ENCODE measurements around the gene ZNF683. TPM values are rescaled to one million over a fixed set of nuclear protein-coding genes. Genes with fewer than 3 reads are reported as not detected.

The ZNF683 gene
- total and polyA plus RNA-seq, 9 of the 15 experiments (the other 6 are each of a cell fraction or from before 2014, with no cell fraction given): not detected

DNA sequence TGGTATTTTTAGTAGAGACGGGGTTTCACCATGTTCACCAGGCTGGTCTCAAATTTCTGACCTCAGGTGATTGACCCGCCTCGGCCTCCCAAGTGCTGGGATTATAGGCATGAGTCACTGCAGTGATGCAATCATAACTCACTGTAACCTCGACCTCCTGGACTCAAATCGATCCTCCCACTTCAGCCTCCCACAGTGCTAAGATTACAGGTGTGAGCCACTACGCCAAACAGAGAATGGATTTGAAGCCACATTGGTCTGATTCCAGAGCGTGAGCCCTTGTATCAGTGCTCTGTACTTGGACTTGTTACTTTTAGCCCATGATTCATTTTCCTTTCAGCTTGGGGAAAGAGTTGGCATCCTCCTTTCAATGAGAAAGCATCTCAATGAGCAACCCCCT is 14.9 kb upstream of the ZNF683 start (continued):
- TF ChIP-seq, protein P1, sequence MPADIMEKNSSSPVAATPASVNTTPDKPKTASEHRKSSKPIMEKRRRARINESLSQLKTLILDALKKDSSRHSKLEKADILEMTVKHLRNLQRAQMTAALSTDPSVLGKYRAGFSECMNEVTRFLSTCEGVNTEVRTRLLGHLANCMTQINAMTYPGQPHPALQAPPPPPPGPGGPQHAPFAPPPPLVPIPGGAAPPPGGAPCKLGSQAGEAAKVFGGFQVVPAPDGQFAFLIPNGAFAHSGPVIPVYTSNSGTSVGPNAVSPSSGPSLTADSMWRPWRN (IDR thresholded peaks at IDR 0.05; ENCODE audit: low read depth): peak; percentile 55; the same call in 1 of the 2 replicates
- TF ChIP-seq, protein P2, sequence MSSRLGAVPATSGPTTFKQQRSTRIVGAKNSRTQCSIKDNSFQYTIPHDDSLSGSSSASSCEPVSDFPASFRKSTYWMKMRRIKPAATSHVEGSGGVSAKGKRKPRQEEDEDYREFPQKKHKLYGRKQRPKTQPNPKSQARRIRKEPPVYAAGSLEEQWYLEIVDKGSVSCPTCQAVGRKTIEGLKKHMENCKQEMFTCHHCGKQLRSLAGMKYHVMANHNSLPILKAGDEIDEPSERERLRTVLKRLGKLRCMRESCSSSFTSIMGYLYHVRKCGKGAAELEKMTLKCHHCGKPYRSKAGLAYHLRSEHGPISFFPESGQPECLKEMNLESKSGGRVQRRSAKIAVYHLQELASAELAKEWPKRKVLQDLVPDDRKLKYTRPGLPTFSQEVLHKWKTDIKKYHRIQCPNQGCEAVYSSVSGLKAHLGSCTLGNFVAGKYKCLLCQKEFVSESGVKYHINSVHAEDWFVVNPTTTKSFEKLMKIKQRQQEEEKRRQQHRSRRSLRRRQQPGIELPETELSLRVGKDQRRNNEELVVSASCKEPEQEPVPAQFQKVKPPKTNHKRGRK (tag; IDR thresholded peaks at IDR 0.05): no peak
- TF ChIP-seq ZNF274 (IDR thresholded peaks at IDR 0.05; ENCODE audit: borderline replicate concordance, low read depth, low read length) (no peak), MTA2 (IDR thresholded peaks at IDR 0.05; ENCODE audit: low read depth) (0 out of 2 replicates have a peak, but pooled peaks have one; percentile 14), ZNF444 (CRISPR knock-in tag; IDR thresholded peaks at IDR 0.05) (no peak), PCBP1 (IDR thresholded peaks at IDR 0.05; ENCODE audit: low read depth, low read length, poor library complexity, severe bottlenecking) (no peak), ZNF143 (CRISPR knock-in tag; IDR thresholded peaks at IDR 0.05) (peak; percentile 48; the same call in 1 of the 2 replicates), MCM2 (IDR thresholded peaks at IDR 0.05; ENCODE audit: low read depth) (no peak), SMARCE1 (IDR thresholded peaks at IDR 0.05) (peak; percentile 94), MYC (IDR thresholded peaks at IDR 0.05; ENCODE audit: low read depth, low read length) (peak; percentile 26; the same call in 1 of the 2 replicates), MYC (CRISPR knock-in tag; IDR thresholded peaks at IDR 0.05; ENCODE audit: borderline replicate concordance, low read depth) (no peak)
- TF ChIP-seq, protein P3, sequence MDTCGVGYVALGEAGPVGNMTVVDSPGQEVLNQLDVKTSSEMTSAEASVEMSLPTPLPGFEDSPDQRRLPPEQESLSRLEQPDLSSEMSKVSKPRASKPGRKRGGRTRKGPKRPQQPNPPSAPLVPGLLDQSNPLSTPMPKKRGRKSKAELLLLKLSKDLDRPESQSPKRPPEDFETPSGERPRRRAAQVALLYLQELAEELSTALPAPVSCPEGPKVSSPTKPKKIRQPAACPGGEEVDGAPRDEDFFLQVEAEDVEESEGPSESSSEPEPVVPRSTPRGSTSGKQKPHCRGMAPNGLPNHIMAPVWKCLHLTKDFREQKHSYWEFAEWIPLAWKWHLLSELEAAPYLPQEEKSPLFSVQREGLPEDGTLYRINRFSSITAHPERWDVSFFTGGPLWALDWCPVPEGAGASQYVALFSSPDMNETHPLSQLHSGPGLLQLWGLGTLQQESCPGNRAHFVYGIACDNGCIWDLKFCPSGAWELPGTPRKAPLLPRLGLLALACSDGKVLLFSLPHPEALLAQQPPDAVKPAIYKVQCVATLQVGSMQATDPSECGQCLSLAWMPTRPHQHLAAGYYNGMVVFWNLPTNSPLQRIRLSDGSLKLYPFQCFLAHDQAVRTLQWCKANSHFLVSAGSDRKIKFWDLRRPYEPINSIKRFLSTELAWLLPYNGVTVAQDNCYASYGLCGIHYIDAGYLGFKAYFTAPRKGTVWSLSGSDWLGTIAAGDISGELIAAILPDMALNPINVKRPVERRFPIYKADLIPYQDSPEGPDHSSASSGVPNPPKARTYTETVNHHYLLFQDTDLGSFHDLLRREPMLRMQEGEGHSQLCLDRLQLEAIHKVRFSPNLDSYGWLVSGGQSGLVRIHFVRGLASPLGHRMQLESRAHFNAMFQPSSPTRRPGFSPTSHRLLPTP (IDR thresholded peaks at IDR 0.05; ENCODE audit: borderline replicate concordance, extremely low read depth, insufficient read length): no peak
- TF ChIP-seq, protein P4, sequence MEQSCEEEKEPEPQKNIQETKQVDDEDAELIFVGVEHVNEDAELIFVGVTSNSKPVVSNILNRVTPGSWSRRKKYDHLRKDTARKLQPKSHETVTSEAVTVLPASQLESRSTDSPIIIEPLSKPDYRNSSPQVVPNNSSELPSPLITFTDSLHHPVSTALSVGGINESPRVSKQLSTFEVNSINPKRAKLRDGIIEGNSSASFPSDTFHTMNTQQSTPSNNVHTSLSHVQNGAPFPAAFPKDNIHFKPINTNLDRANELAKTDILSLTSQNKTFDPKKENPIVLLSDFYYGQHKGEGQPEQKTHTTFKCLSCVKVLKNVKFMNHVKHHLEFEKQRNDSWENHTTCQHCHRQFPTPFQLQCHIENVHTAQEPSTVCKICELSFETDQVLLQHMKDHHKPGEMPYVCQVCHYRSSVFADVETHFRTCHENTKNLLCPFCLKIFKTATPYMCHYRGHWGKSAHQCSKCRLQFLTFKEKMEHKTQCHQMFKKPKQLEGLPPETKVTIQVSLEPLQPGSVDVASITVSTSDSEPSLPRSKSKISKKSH (CRISPR knock-in tag; IDR thresholded peaks at IDR 0.05): no peak
- TF ChIP-seq, protein P5, sequence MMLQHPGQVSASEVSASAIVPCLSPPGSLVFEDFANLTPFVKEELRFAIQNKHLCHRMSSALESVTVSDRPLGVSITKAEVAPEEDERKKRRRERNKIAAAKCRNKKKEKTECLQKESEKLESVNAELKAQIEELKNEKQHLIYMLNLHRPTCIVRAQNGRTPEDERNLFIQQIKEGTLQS (IDR thresholded peaks at IDR 0.05): peak; percentile 100
- TF ChIP-seq, protein P5 (CRISPR knock-in tag; conservative IDR thresholded peaks at IDR 0.05): peak; percentile 97
- TF ChIP-seq, protein P6, sequence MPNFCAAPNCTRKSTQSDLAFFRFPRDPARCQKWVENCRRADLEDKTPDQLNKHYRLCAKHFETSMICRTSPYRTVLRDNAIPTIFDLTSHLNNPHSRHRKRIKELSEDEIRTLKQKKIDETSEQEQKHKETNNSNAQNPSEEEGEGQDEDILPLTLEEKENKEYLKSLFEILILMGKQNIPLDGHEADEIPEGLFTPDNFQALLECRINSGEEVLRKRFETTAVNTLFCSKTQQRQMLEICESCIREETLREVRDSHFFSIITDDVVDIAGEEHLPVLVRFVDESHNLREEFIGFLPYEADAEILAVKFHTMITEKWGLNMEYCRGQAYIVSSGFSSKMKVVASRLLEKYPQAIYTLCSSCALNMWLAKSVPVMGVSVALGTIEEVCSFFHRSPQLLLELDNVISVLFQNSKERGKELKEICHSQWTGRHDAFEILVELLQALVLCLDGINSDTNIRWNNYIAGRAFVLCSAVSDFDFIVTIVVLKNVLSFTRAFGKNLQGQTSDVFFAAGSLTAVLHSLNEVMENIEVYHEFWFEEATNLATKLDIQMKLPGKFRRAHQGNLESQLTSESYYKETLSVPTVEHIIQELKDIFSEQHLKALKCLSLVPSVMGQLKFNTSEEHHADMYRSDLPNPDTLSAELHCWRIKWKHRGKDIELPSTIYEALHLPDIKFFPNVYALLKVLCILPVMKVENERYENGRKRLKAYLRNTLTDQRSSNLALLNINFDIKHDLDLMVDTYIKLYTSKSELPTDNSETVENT (CRISPR knock-in tag; IDR thresholded peaks at IDR 0.05): no peak
